Measurements from ENCODE around the gene KITLG. TPM values are rescaled to one million over a fixed set of nuclear protein-coding genes. Genes with fewer than 3 reads are reported as not detected.

Gene KITLG
- polyA plus RNA-seq, 1 of the 3 experiments (the other 2 are of a cell fraction): 8.9 TPM

DNA sequence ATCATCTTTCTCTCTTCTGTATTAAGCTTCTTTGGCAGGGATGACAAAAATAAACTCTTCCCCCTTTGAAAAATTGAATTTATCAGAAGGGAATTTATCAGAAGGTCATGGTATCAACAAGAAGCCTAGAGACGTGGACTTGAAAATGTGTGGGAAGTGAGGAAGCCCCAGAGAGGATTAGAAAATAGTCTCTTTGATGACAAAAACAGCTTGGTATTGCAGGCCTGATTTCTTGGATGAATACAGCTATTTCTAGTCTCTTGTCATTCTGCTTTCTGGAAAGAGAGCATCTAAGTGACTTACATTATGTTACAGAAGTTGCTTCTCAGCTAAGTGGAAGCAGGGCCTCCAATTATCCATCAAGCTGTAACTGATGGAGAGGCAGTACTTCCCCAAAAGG lies 111.1 kb downstream of the KITLG start:
- Histone ChIP-seq H3K9ac (no peak overlapping the region), H3K9me2 (no peaks in the 10 kb centered on the region), H3K4me3 (ENCODE audit: low read depth in 2 of 2, low read length in 1 of 2) (no peak overlapping the region), H3K36me3 (replicated peaks in 1 of 2; ENCODE audit: control insufficient read depth in 1 of 2, insufficient read depth in 2 of 2, low read length in 1 of 2) (no peaks in the 10 kb centered on the region), H3K27me3 (ENCODE audit: insufficient read depth) (no peaks in the 10 kb centered on the region), H4K20me1 (ENCODE audit: insufficient read depth) (no peaks in the 10 kb centered on the region), H3K9me3 (no peaks in the 10 kb centered on the region), H2AFZ (ENCODE audit: low read depth) (no peak overlapping the region), H3K4me1 (ENCODE audit: control insufficient read depth in 1 of 2, insufficient read depth in 2 of 2, low read depth in 1 of 2, low read length in 1 of 2) (peaks cover 0 to 5% of the 10 kb centered on the region in 2 experiments; a peak in 2 of 4 replicates), H3K4me2 (no peak overlapping the region), H3F3A (replicated peaks; ENCODE audit: insufficient read depth) (no peaks in the 10 kb centered on the region), H3K27ac (ENCODE audit: low read depth in 2 of 2, low read length in 1 of 2) (no peak overlapping the region), H3K79me2 (ENCODE audit: insufficient read depth) (no peaks in the 10 kb centered on the region)
- CTCF ChIA-PET: interaction anchor here (1.2 kb wide), 1 partner anchor 548 kb away, joined by 3 read pairs; no protein-coding TSS in a partner anchor
- WGBS (ENCODE audit: low lambda C conversion rate): 93% methylated on average over 1 of the region's 1 CpG
- DNase-seq: no peak
- POLR2A ChIA-PET: no interaction called here
- TF ChIP-seq TEAD4 (IDR thresholded peaks at IDR 0.05; ENCODE audit: borderline replicate concordance, insufficient read depth) (no peak), RFX5 (IDR thresholded peaks at IDR 0.05; ENCODE audit: low read length) (no peak), MEF2A (IDR thresholded peaks at IDR 0.05; ENCODE audit: borderline replicate concordance, low read depth) (no peak), MXI1 (IDR thresholded peaks at IDR 0.05; ENCODE audit: low read depth, low read length) (no peak), USF1 (IDR thresholded peaks at IDR 0.05; ENCODE audit: borderline replicate concordance, low read depth) (no peak), NFIC (IDR thresholded peaks at IDR 0.05; ENCODE audit: borderline replicate concordance) (no peak), JUND (IDR thresholded peaks at IDR 0.05) (no peak)

DNA sequence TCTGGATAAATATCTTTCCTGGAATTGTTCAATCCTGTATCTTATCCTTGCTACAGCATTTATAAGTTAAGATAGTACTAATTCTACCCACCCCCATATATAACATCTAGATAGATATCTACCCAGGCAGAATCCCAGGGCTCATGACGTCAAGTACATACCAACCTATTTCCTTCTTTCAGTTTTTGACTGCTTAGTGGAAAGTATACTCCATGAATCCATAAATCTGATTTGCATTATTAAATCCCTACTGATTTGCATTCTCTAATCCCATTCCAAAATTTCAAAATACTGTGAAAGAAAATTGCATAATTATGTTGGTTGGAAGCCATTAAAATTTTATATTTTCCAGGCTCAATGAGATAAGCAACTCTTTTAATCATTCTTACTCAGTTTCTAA lies 111.7 kb downstream of the KITLG start:
- Histone ChIP-seq H3K9ac (no peak overlapping the region), H3K9me3 (no peaks in the 10 kb centered on the region), H2AFZ (ENCODE audit: low read depth) (no peak overlapping the region), H3K36me3 (replicated peaks in 1 of 2; ENCODE audit: control insufficient read depth in 1 of 2, insufficient read depth in 2 of 2, low read length in 1 of 2) (no peaks in the 10 kb centered on the region), H4K20me1 (ENCODE audit: insufficient read depth) (no peaks in the 10 kb centered on the region), H3K4me1 (ENCODE audit: control insufficient read depth in 1 of 2, insufficient read depth in 2 of 2, low read depth in 1 of 2, low read length in 1 of 2) (peaks cover 0 to 5% of the 10 kb centered on the region in 2 experiments; a peak in 2 of 4 replicates), H3K27me3 (ENCODE audit: insufficient read depth) (no peaks in the 10 kb centered on the region), H3K4me2 (no peak overlapping the region), H3K27ac (ENCODE audit: low read depth in 2 of 2, low read length in 1 of 2) (no peak overlapping the region), H3K9me2 (no peaks in the 10 kb centered on the region), H3F3A (replicated peaks; ENCODE audit: insufficient read depth) (no peaks in the 10 kb centered on the region), H3K79me2 (ENCODE audit: insufficient read depth) (no peaks in the 10 kb centered on the region), H3K4me3 (ENCODE audit: low read depth in 2 of 2, low read length in 1 of 2) (no peak overlapping the region)
- ChIA-PET POLR2A (no interaction called here), CTCF (interaction anchor here (1.2 kb wide), 1 partner anchor 548 kb away, joined by 3 read pairs; no protein-coding TSS in a partner anchor)
- 79% methylated on average over 1 of the region's 1 CpG for WGBS (ENCODE audit: low lambda C conversion rate)
- TF ChIP-seq RXRA (IDR thresholded peaks at IDR 0.05; ENCODE audit: borderline replicate concordance, low read depth) (no peak), TEAD4 (IDR thresholded peaks at IDR 0.05; ENCODE audit: borderline replicate concordance, insufficient read depth) (no peak), PBX3 (IDR thresholded peaks at IDR 0.05) (no peak), IRF3 (IDR thresholded peaks at IDR 0.05; ENCODE audit: low read depth, low read length) (no peak), POLR2AphosphoS5 (IDR thresholded peaks at IDR 0.05; ENCODE audit: low read depth, low read length) (no peak), EZH2phosphoT487 (IDR thresholded peaks at IDR 0.05; ENCODE audit: borderline replicate concordance, low read depth) (no peak), CTCF (IDR thresholded peaks at IDR 0.05) (no peak), FOXM1 (IDR thresholded peaks at IDR 0.05; ENCODE audit: low read depth) (no peak), GABPA (IDR thresholded peaks at IDR 0.05; ENCODE audit: low read depth) (no peak), TAF1 (IDR thresholded peaks at IDR 0.05; ENCODE audit: borderline replicate concordance, low read depth, low read length) (no peak), RFX5 (IDR thresholded peaks at IDR 0.05; ENCODE audit: low read length) (no peak), SMC3 (IDR thresholded peaks at IDR 0.05; ENCODE audit: low read depth, low read length) (no peak), MEF2A (IDR thresholded peaks at IDR 0.05; ENCODE audit: borderline replicate concordance, low read depth) (no peak), TCF12 (IDR thresholded peaks at IDR 0.05) (no peak), JUND (IDR thresholded peaks at IDR 0.05) (no peak), FOSL2 (IDR thresholded peaks at IDR 0.05; ENCODE audit: borderline replicate concordance, low read depth) (no peak), RCOR1 (IDR thresholded peaks at IDR 0.05; ENCODE audit: low read length) (no peak)
- TF ChIP-seq, protein P1, sequence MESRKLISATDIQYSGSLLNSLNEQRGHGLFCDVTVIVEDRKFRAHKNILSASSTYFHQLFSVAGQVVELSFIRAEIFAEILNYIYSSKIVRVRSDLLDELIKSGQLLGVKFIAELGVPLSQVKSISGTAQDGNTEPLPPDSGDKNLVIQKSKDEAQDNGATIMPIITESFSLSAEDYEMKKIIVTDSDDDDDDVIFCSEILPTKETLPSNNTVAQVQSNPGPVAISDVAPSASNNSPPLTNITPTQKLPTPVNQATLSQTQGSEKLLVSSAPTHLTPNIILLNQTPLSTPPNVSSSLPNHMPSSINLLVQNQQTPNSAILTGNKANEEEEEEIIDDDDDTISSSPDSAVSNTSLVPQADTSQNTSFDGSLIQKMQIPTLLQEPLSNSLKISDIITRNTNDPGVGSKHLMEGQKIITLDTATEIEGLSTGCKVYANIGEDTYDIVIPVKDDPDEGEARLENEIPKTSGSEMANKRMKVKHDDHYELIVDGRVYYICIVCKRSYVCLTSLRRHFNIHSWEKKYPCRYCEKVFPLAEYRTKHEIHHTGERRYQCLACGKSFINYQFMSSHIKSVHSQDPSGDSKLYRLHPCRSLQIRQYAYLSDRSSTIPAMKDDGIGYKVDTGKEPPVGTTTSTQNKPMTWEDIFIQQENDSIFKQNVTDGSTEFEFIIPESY (IDR thresholded peaks at IDR 0.05; ENCODE audit: borderline replicate concordance, low read depth): no peak
- no peak for DNase-seq

Measured in SK-N-SH (cell line).